Small intestine (tissue), 7 donors: ENCODE results near the gene CACNA1A. TPM values are rescaled to one million over a fixed set of nuclear protein-coding genes. Genes with fewer than 3 reads are reported as not detected.
"Not testable (repeated sequence)": the region's sequence is repeated elsewhere in the genome, so short reads cannot be mapped to it uniquely, and the experiment has no call there.

Source experiments
- DNase-seq, 2 donors: peaks; one replicate each; pipeline versions ENCODE4 v3.0.0 to v3.0.0-alpha.2; 2013
- FAIRE-seq: peaks from 2 replicates; lab custom pipeline; 2012; peaks lifted over from hg19 to GRCh38; lab: Jason Lieb, UNC
- H3K27ac ChIP-seq, 3 donors: one replicate each; pipeline ENCODE4 v1.5.1; 2013; ENCODE audit warnings: low read length in 2 of 3, mild to moderate bottlenecking in 2 of 3, control low read depth in 1 of 3, inconsistent platforms in 1 of 3, low read depth in 1 of 3, moderate library complexity in 1 of 3
- H3K27me3 ChIP-seq, 3 donors: one replicate each; pipeline ENCODE4 v1.6.1; 2013; ENCODE audit warnings: low read length in 3 of 3, inconsistent platforms in 1 of 3; ENCODE audit not compliant: control insufficient read depth in 3 of 3, insufficient read depth in 3 of 3
- H3K36me3 ChIP-seq, 3 donors: one replicate each; pipeline ENCODE4 v1.6.1; 2013; ENCODE audit warnings: low read length in 3 of 3, inconsistent platforms in 1 of 3, low read depth in 1 of 3, mild to moderate bottlenecking in 1 of 3, moderate library complexity in 1 of 3; ENCODE audit not compliant: control insufficient read depth in 3 of 3, insufficient read depth in 2 of 3
- H3K4me1 ChIP-seq, 3 donors: one replicate each; pipeline ENCODE4 v1.6.1; 2013; ENCODE audit warnings: low read length in 2 of 3, inconsistent platforms in 1 of 3, low read depth in 1 of 3, mild to moderate bottlenecking in 1 of 3, moderate library complexity in 1 of 3; ENCODE audit not compliant: control insufficient read depth in 3 of 3, insufficient read depth in 2 of 3
- H3K4me3 ChIP-seq, 3 donors: one replicate each; pipeline ENCODE4 v1.5.1; 2013; ENCODE audit warnings: low read length in 3 of 3, control low read depth in 1 of 3, inconsistent platforms in 1 of 3, low read depth in 1 of 3, mild to moderate bottlenecking in 1 of 3, moderate library complexity in 1 of 3
- H3K9me3 ChIP-seq, 2 donors: one replicate each; pipeline ENCODE4 v1.6.1; 2013; ENCODE audit warnings: low read depth in 1 of 2, low read length in 1 of 2; ENCODE audit not compliant: control insufficient read depth in 2 of 2, insufficient read depth in 1 of 2
- WGBS, 3 donors: extraction: QIAGEN DNeasy Blood & Tissue Kit; methylation state at CpG; one replicate each; pipeline ENCODE4 v1.1.7; 2013; 5-methylcytosine and 5-hydroxymethylcytosine counted together
- polyA plus RNA-seq, 4 donors: library from polyadenylated mRNA; stranded (reverse) in 3 of 4; unstranded in 1 of 4; fragments of 200-250 nt in 3 of 4; fragments of 120-200 nt in 1 of 4; gene quantifications; one replicate each; pipeline versions ENCODE4 v1.2.1 to v1.2.3, GENCODE V29; 2013
- donor health status: healthy with polysubstance abuse.
- donor health status: control.
- donor health status: control.
- donor health status: Bipolar disorder and iron deficiency.
- donor health status: healthy.

CACNA1A gene
- polyA plus RNA-seq, 4 donors = 0.27 to 8.9 (median 2.1) TPM

DNA sequence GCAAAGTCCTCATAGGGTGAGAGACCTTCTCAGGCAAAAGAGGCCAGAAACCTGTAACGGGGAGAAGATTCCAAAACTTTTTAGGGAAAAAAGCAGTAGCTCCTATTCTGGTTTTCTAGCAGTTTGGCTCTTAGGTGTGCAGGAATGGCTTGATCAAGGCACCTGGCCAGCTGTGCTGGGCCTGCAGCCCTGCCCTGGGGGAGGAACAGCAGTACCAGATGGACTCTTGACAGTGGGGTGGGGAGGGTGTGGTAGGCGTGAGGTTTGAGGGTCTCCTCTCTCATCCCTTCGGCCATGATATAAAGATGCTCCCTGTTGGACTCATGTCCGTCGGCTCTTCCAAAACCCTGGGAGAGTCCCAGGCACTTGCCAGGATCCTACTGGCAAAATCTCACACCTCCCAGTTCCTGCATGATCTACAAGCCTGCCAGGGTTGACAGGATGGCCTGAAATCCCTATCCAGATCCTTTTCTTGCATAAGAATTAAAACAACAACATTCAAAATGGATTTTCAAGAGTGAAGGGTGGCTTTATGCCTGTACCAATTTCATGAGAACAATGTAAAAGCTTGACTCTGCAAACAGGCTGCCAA, 235.7 kb downstream of the CACNA1A start:
- no peaks in the 10 kb centered on the region for H3K4me1 ChIP-seq
- 79 to 90% (median 89%) methylated on average over 5 of the region's 5 CpGs for WGBS, 3 donors
- H3K36me3 ChIP-seq = peaks cover 0 to 2% (median 0%) of the 10 kb centered on the region in 3 donors
- no peak for DNase-seq
- H3K9me3 ChIP-seq = peaks cover 0 to 8% of the 10 kb centered on the region in 2 donors
- no peak overlapping the region for H3K4me3 ChIP-seq
- H3K27me3 ChIP-seq = peaks cover 0 to 3% (median 0%) of the 10 kb centered on the region in 3 donors
- no peak for FAIRE-seq
- no peak overlapping the region for H3K27ac ChIP-seq

DNA sequence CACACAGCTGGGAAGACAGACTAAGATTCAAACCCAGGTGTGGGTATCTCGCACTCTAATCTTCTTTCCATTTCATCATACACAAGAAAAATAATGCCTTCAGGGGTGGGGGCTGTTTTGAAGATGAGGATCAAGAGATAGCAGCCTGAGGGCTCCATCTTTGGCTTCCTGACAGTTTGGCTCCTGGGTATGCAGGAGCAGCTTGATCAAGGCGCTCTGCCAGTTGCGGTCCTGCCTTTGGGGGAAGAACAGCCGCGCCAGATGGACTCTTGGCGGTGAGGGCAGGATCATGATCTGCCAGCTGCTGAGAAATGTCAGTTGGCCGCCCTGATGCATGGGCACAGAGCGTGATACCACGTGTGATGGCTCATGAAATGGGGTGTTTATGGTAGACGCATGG, 236.9 kb downstream of the CACNA1A start:
- Histone ChIP-seq H3K36me3 (peaks cover 0 to 2% (median 0%) of the 10 kb centered on the region in 3 donors), H3K27me3 (peaks cover 0 to 3% (median 0%) of the 10 kb centered on the region in 3 donors), H3K9me3 (peaks cover 0 to 8% of the 10 kb centered on the region in 2 donors), H3K4me1 (no peaks in the 10 kb centered on the region), H3K27ac (no peak overlapping the region), H3K4me3 (no peak overlapping the region)
- WGBS, 3 donors = 84 to 93% (median 85%) methylated on average over 10 of the region's 10 CpGs
- FAIRE-seq (no peak), DNase-seq (no peak)

DNA sequence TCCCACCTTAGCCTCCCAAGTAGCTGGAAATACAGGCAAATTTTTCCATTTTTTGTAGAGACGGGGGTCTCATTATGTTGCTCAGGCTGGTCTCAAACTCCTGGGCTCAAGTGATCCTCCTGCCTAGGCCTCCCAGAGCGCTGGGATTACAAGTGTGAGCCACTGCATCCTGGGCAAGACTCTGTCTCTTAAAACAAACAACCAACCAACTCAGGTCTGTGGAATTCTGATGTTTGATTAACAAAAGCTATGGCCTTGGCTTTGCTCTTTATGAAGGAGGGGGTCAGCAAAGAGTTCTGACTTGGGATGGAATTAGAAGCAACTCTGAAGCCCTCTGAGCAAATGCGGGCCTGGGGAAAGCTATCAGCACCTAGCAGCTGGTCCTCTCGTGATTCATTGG, 238.4 kb downstream of the CACNA1A start:
- Histone ChIP-seq H3K4me3 (no peak overlapping the region), H3K36me3 (peaks cover 0 to 2% (median 0%) of the 10 kb centered on the region in 3 donors), H3K9me3 (peaks cover 0 to 8% of the 10 kb centered on the region in 2 donors), H3K4me1 (no peaks in the 10 kb centered on the region), H3K27ac (no peak overlapping the region), H3K27me3 (peaks cover 0 to 3% (median 0%) of the 10 kb centered on the region in 3 donors)
- no peak for FAIRE-seq
- WGBS, 3 donors = 69 to 77% (median 76%) methylated on average over 4 of the region's 4 CpGs
- DNase-seq = no peak

DNA sequence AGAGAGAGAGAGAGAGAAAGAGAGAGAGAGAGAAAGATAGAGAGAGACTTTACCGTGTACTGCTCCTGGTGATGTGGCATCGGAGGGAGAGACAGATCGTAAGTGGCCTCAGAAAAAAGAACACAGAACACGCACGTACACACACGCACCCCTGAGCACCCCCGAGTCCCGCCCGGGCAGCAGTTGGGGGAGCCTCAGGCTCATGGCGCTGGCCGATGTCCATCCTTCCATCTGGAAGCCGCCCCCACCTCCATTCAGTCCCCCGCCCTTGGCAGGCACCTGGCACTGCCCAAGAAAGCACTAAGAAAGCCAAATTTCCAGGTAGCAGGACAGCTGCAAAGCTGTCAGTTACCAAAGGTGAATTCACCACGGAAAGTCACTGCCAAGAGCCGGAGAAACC, 239.1 kb downstream of the CACNA1A start:
- Histone ChIP-seq H3K4me3 (no peak overlapping the region), H3K9me3 (peaks cover 0 to 8% of the 10 kb centered on the region in 2 donors), H3K36me3 (peaks cover 0 to 1% (median 0%) of the 10 kb centered on the region in 3 donors), H3K27me3 (peaks cover 0 to 3% (median 0%) of the 10 kb centered on the region in 3 donors), H3K27ac (no peak overlapping the region), H3K4me1 (no peaks in the 10 kb centered on the region)
- DNase-seq = no peak
- FAIRE-seq = no peak
- 76 to 88% (median 87%) methylated on average over 13 to 15 of the region's 15 CpGs for WGBS, 3 donors

DNA sequence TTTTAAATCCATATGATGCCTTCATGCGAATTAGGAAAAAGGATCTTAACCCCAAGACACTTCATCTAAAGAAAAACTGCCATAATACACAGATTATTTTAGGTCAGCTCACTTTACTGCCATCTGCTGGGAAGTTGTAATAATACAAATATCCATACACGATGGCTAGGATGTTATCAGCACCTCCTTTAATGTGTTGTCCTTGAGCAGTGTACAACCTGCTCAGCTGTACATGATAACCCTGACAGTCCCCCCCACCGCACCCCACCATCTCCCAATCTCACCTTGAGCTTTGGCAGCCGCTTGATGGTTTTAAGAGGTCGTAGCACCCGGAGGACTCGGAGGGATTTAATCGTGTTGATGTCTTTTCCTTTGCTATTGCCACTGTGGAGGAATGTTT, 243.8 kb downstream of the CACNA1A start:
- Histone ChIP-seq H3K36me3 (no peaks in the 10 kb centered on the region), H3K4me1 (peaks cover 0 to 5% (median 0%) of the 10 kb centered on the region in 3 donors), H3K4me3 (no peak overlapping the region), H3K9me3 (no peaks in the 10 kb centered on the region), H3K27ac (no peak overlapping the region), H3K27me3 (no peaks in the 10 kb centered on the region)
- DNase-seq (peak; percentile 63 to 70), FAIRE-seq (no peak)
- WGBS, 3 donors = 28 to 52% (median 45%) methylated on average over 8 of the region's 8 CpGs

DNA sequence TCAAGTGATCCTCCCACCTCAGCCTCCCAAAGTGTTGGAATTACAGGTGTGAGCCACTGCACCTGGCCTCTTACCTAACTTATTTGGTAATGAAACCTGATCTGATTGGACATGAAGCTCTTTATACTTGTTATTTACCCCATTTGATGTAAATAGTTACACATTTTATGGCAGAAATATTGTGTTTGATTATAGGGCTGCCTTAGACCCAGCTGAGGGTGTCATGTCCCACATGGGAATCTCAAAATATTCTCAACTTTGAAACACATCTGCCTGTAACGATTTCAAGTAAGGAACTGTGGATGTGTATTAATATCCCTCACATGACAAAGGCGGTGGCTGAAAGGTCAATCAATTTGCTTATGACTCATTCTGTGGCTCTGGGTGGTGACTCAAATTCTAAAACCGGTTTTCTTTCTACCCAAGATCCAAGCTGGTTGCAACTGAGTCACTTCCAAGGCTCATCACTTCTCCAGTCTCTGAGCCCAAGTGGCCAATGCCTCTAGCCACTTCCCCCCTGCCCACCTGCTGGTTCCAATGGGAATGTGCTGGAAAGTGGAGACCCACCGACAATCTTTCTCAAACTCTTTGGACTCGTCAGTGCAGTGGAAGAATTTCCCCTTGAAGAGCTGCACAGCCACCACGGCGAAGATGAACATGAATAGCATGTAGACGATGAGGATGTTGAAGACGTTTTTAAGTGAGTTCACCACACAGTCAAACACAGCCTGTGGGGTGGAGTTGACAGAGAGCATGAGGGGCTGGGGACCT, 245.2 kb downstream of the CACNA1A start:
- H3K4me1 ChIP-seq = peaks cover 0 to 5% (median 0%) of the 10 kb centered on the region in 3 donors
- H3K4me3 ChIP-seq = no peak overlapping the region
- H3K27me3 ChIP-seq = no peaks in the 10 kb centered on the region
- no peak for FAIRE-seq
- DNase-seq = peak; percentile 43 to 89
- peak overlapping the region in 1 of 3 donors; percentile 38 for H3K27ac ChIP-seq
- peaks cover 0 to 4% of the 10 kb centered on the region in 2 donors for H3K9me3 ChIP-seq
- no peaks in the 10 kb centered on the region for H3K36me3 ChIP-seq
- 50 to 56% (median 54%) methylated on average over 9 of the region's 9 CpGs for WGBS, 3 donors

DNA sequence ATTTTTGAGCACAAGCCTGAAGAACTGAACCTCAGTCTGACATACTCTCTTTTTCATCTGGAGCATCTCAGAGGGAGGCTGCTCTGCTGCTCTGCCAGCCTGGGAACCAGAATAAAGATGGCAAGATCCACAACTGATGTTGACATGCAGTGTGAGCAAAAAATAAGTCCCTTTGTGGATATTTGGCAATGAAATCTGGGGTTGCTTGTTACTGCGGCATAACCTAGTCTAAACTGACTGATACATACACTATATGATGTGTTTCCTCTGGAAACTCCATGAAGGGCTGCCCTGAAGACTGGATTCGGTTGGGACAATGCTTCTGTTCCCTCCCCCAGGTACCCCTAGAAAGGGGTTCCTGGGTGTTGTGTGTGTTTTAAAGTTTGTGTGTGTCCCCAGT, 249.4 kb downstream of the CACNA1A start:
- H3K4me1 ChIP-seq = peaks cover 0 to 5% (median 0%) of the 10 kb centered on the region in 3 donors
- H3K9me3 ChIP-seq = peaks cover 0 to 4% of the 10 kb centered on the region in 2 donors
- FAIRE-seq (no peak), DNase-seq (no peak)
- no peaks in the 10 kb centered on the region for H3K36me3 ChIP-seq
- WGBS, 3 donors = 87 to 100% (median 91%) methylated on average over 2 of the region's 2 CpGs
- no peaks in the 10 kb centered on the region for H3K27me3 ChIP-seq
- no peak overlapping the region for H3K4me3 ChIP-seq
- no peak overlapping the region for H3K27ac ChIP-seq

DNA sequence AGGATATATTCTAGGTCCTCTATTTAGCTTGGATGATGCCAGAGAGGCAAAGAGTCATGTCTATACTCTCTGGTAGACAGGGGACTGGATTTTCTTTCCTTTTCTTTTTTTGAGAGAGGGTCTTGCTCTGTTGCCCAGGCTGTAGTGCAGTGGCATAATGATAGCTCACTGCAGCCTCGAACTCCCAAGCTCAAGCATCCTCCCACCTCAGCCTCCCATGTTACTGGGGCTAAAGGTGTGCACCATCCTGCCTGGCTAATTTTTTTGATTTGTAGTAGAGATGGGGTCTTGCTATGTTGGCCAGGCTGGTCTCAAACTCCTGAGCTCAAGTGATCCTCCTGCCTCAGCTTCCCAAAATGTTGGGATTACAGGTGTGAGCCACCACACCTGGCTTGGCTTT, 249.9 kb downstream of the CACNA1A start:
- not testable (repeated sequence) for H3K36me3 ChIP-seq, H3K9me3 ChIP-seq, H3K27ac ChIP-seq, H3K27me3 ChIP-seq, DNase-seq, FAIRE-seq, H3K4me1 ChIP-seq, H3K4me3 ChIP-seq
- 69 to 85% (median 69%) methylated on average over 1 of the region's 1 CpG for WGBS, 3 donors
